ENCODE data around the gene EXOC2.
"Not testable (repeated sequence)": the region's sequence is repeated elsewhere in the genome, so short reads cannot be mapped to it uniquely, and the experiment has no call there.

EXOC2 gene

GRCh38 chr6:683742-684440 is 9.0 kb downstream of the EXOC2 start:
- DNase-seq (ENCODE audit: low read depth in 2 of 3, low spot score in 1 of 3): no peak

- no peak for DNase-seq (ENCODE audit: low read depth in 2 of 3, low spot score in 1 of 3)
Measured at GRCh38 chr6:680666-681340, 12.1 kb downstream of the EXOC2 start.

GRCh38 chr6:680251-680650 is 12.7 kb downstream of the EXOC2 start:
- DNase-seq (ENCODE audit: low read depth in 2 of 3, low spot score in 1 of 3): no peak

- DNase-seq (ENCODE audit: low read depth in 2 of 3, low spot score in 1 of 3): no peak
Measured at GRCh38 chr6:679282-679681, 13.7 kb downstream of the EXOC2 start.

GRCh38 chr6:678520-678919 is 14.4 kb downstream of the EXOC2 start:
- DNase-seq (ENCODE audit: low read depth in 2 of 3, low spot score in 1 of 3): no peak

- DNase-seq (ENCODE audit: low read depth in 2 of 3, low spot score in 1 of 3): no peak
Measured at GRCh38 chr6:677919-678318, 15.0 kb downstream of the EXOC2 start.

GRCh38 chr6:674956-675355 is 18.0 kb downstream of the EXOC2 start:
- no peak for DNase-seq (ENCODE audit: low read depth in 2 of 3, low spot score in 1 of 3)

GRCh38 chr6:674406-674805 is 18.5 kb downstream of the EXOC2 start:
- no peak for DNase-seq (ENCODE audit: low read depth in 2 of 3, low spot score in 1 of 3)

- DNase-seq (ENCODE audit: low read depth in 2 of 3, low spot score in 1 of 3): no peak
Measured at GRCh38 chr6:667253-667927, 25.5 kb downstream of the EXOC2 start.

GRCh38 chr6:665403-666267 is 27.3 kb downstream of the EXOC2 start:
- no peak for DNase-seq (ENCODE audit: low read depth in 2 of 3, low spot score in 1 of 3)

- not testable (repeated sequence) for DNase-seq (ENCODE audit: low read depth in 2 of 3, low spot score in 1 of 3)
Measured at GRCh38 chr6:663788-664187, 29.2 kb downstream of the EXOC2 start.

GRCh38 chr6:659716-660581 is 33.0 kb downstream of the EXOC2 start:
- no peak for DNase-seq (ENCODE audit: low read depth in 2 of 3, low spot score in 1 of 3)

GRCh38 chr6:658244-658643 is 34.7 kb downstream of the EXOC2 start:
- no peak for DNase-seq (ENCODE audit: low read depth in 2 of 3, low spot score in 1 of 3)

GRCh38 chr6:657743-658142 is 35.2 kb downstream of the EXOC2 start:
- no peak for DNase-seq (ENCODE audit: low read depth in 2 of 3, low spot score in 1 of 3)

GRCh38 chr6:656460-657252 is 36.3 kb downstream of the EXOC2 start, which contains the start of gene HUS1B:
Gene HUS1B (minus strand): TSS chr6:657100. CDS start chr6:656944, 156 bp downstream.
- DNase-seq (ENCODE audit: low read depth in 2 of 3, low spot score in 1 of 3): no peak

- DNase-seq (ENCODE audit: low read depth in 2 of 3, low spot score in 1 of 3): no peak
Measured at GRCh38 chr6:654136-654535, 38.8 kb downstream of the EXOC2 start.

GRCh38 chr6:652865-653264 is 40.1 kb downstream of the EXOC2 start:
- DNase-seq (ENCODE audit: low read depth in 2 of 3, low spot score in 1 of 3): no peak

- no peak for DNase-seq (ENCODE audit: low read depth in 2 of 3, low spot score in 1 of 3)
Measured at GRCh38 chr6:650098-650497, 42.8 kb downstream of the EXOC2 start.

GRCh38 chr6:642805-643204 is 50.1 kb downstream of the EXOC2 start:
- DNase-seq (ENCODE audit: low read depth in 2 of 3, low spot score in 1 of 3): no peak

All from stimulated activated CD4-positive, alpha-beta T cell treated with anti-CD3 and anti-CD28 coated beads, Interleukin-12 subunit alpha, Interleukin-12 subunit beta, amount 100 ng/mL, for 48 hours (primary cell).